Femur (tissue), 1 donor: ENCODE measurements around the gene SUV39H2.
A peak's percentile ranks its signal among the peaks of the same experiment; 100 is the strongest.
"Not testable (repeated sequence)": the region's sequence is repeated elsewhere in the genome, so short reads cannot be mapped to it uniquely, and the experiment has no call there.

Experiments
- DNase-seq: peaks from one replicate; pipeline ENCODE4 v3.0.0-alpha.2; 2017

Gene SUV39H2

DNA sequence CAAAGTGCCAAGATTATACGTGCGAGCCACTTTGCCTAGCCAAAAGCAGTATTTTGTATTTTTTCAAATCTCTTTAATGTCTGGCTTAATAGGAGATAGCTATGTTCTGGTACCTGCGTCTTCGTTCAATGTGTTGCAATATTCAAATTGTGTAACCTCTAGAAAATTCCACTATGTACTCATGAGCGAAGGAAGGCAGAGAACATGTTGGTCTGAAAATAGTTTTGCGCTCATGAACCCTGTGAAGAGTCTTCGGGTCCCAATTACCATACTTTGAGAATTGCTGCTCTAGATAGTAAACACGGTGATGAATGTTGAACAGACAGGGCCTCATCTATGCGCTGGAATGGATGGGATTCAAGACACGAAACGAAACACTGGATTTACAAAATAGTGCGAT is 2.7 kb upstream of the SUV39H2 start:
- no peak for DNase-seq

DNA sequence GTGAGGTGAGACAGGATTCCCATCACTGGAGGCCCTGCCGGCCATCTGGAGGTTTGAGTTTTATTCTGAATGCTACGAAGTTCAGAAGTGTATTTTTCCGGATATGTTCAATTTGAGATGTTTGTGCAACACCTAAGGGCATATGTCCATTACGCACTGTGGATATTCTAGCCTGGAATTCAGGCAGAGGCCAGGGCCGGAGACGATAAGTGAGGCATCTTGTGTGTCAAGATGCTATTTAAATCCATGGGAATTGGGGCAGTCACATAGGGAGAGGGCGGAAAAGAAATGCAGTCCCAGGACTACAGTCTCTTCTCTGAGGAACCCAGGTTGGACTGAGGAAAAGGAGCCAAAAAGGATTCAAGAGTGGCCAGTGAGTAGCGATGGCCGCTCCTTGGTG is 1.9 kb upstream of the SUV39H2 start:
- no peak for DNase-seq

DNA sequence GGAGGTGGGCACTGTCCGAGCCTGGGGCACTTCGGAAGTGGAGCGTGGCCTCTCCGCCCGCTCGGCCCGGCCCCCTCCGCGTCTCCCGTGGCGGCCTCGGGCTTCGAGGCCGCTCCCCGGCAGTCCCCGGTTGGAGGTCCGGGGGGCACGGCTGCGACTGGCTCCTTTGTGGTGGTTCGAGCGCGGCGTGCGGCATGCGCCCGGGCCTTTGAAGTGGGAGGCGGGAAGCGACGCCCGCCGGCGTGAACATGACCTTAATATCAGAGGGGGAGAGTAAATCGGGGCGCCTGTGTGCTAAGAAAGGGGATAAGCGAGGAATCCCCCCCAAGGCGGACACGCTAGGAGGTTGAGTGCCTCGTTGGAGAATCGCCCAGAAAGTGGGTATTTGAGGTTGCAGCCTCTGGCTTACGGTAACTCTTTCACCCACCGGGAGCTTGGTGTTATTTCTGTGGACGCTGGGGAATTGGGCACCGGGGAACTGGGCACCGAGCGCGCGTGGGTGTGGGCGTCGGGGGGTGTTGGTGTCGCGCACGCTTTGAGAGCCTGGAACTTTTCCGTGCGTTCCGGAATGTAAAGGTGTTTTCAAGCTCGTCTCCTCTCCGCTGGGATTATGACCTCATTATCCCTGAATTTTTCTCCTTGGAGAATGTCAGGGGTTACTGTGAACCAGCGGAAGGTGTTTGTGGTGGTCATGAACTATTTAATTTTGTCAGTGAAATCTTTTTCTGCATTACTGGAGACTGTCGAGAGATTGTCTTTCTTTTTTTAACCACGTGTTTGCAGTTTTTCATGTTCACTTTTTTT is 660 bp downstream of the SUV39H2 start:
- peak; percentile 53 for DNase-seq

DNA sequence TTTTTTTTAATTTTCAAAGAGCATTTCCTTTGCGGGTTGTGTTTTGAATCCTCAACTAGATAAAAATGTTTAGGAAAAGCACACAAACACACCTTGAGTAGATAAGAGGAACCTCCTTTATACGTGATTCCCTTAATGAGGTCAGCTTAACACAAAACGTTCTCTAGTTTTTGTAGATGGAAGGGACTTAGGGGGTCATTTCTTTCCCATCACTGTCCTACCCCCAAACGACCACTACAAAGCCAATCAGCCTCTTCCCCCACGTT is 1.2 kb downstream of the SUV39H2 start:
- DNase-seq: no peak

DNA sequence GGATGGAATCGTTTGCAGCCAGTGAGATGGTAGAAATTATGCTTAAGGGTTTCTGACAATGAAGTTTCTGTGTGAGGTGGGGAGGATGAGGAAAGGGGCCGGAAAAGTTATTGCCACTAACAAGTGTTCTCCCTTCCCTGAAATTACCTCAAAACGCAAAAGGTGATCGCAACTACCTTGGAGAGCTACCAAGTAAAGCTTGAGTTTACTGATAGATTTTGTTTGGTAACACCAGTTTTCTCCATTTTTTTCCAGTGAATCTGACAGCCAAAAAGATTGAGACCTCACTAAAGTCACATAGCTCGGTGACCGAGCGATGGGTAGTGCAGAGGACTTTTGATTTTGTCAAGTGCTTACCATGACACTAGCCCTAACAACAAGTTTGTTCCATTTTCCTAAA is 1.6 kb downstream of the SUV39H2 start:
- no peak for DNase-seq

DNA sequence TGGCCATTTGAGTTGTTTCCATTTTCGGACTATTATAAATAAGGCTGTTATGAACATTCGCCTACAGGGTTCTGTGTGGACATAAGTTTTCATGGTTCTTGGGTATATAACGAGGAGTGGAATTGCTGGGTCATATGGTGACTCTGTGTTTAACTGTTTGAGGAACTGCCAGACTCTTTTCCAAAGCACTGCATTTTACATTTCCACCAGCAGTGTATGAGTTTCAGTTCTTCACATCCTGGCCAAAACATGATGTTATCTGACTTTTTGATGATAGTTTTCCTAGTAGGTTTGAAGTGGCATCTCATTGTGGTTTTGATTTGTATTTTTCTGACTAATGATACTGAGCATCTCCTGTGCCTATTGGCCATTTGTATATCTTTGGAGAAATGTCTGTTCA is 5.4 kb downstream of the SUV39H2 start:
- DNase-seq: no peak

DNA sequence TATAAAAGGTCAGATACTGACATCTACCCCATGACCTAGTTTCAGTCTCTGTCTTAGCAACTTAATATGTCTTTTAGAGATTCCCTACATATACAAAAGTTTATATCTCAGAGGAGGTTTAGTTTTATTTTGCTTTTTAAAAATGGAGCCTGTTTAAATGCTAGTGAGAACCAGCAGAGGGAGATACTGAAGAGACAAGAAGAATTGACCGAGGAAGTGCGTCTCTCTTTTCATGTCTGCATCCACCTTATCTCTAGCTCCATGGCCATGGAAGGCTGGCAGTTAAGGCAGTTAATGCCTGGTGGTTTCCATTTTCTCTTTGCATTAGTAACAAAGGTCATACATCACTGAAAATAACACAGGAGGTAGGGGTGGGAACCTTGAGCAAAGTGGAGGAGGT is 10.7 kb downstream of the SUV39H2 start:
- DNase-seq: no peak

DNA sequence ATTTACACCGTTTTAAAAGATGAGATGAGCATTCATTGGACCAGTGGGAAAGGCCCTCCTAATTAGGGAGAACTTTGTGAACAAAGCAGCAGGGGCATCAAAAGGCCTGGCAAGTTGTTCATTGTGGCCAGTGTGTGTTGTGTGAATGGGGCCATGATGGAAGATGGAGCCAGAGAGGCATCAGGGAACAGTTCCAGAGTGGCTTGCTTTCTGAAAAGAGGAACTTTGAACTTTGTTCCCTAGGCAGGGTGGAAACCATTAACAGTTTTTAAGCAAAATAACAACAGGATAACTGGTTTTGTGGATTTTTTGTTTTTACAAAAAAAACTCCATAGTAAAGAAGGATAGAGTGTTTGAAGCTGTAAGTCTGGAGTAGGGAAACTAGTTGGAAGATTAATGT is 12.5 kb downstream of the SUV39H2 start:
- no peak for DNase-seq

DNA sequence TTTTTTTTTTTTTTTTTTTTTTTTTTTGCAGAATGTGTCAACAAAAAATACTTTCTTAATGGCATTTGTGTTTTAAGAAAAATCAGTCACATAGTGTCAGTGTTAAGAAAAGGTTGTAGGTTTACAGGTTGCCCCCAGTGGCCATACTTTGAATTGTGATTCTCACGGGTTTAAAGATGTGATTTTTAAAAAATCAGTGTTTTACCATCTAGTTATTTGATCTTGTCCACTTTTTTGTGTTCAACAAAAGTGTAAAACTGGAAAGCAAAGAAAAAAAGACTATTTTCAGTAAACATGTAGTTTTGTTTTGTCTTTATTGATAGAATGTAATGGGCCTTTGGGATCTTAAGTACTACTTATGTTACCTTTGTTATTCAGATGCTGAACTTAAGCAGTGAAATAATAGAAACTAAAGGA is 25.7 kb downstream of the SUV39H2 start:
- no peak for DNase-seq

DNA sequence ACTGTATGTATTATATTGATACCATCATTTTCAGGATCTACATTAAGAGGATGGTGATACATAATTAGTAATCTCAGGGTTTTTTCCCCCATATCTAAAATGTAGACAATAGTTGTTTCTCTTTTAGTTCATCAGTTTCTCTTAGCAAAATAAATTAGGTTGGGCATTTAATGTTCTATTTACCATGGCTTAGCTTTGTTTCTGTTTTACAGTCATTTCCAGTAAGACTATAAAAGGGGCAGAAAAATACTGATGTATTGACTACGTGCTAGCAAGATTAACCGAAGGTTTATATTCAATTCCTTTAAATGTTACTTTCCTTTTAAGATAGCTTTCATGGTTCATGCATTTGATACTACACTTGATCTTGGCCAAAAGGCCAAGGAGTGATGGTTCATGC is 26.2 kb downstream of the SUV39H2 start:
- no peak for DNase-seq

DNA sequence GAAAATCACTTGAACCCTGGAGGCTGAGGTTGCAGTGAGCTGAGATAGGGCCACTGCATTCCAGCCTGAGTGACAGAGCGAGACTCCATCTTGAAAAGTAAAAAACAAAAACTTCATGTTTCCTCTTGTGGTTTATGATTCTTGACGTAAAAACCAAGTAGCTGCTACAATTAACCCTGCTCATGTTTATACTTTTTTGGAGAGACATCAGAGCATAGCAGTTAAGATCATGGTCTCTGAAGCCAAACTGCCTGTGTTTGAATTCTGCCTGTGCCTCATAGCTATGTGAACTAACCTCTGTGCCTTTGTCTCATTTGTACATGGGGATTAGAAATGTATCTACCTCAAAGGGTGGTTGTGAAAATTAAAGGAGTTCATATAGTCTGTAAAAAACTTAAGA is 27.2 kb downstream of the SUV39H2 start:
- no peak for DNase-seq

DNA sequence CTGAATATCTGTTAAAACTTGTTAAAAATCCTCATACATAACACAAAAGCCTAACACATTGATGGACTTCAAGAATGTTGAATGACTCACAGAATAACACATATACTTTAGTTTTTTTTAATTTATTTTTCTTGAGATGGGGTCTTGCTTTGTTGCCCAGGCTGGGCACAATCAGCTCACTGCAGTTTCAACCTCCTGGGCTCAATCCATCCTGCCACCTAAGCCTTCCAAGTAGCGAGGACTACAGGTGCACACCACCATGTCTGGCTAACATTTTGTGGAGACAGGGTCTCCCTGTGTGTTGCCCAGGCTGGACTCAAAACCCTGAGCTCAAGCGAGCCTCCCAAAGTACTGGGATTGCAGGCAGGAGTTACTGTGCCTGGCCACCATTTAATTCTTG is 28.1 kb downstream of the SUV39H2 start:
- no peak for DNase-seq

DNA sequence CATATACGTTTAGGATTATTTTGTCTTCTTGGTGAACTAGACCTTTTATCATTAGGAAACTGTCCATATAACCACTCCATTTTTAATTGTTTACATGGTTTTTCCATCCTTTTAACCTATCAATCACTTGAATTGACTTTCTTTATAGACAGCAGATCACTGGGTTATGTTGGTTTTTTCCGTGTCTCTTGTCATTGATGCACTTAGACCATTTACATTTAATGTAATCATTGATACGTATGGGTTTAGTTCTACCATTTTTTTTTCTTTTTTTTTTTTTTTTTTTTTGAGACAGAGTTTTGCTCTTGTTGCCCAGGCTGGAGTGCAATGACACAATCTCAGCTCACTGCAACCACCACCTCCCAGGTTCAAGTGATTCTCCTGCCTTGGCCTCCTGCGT is 28.9 kb downstream of the SUV39H2 start:
- DNase-seq: not testable (repeated sequence)

DNA sequence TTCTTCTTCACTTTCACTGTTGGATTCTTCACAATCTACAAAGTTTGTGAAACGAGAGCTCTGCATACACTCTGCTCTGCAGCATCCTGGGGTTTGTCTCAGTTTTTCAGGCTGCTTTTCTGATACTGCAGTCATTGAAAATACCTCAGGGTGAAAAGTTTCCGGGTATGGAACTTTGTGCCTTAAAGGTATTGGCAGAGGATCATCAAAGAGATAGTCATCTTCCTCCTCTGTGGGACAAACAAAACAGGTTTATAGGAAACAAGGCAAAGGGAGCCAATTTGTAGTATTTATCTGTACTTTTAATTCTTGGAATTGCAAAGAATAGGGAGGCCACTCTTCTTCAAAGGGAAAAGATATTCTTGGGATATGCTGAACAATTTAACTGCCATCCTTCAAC is 30.4 kb downstream of the SUV39H2 start:
- no peak for DNase-seq

DNA sequence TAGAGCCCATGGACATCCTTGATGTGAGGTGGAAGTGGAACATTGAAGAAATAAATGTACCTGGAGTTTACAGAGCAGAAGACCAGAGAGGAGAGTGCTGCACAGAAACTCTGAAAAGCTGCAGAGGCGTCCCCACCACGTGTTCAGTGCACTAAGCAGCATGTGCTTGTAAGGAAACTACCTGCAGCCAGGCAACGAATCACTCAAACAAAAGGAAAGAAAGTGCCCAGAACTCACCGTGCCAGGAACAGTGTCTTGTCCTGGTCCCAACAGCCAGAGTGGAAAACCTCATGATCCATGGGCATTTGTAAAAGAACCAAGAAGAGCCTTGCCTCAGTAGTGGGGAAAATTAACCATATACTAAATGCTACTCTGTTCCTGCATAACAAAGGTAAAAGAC is 32.3 kb downstream of the SUV39H2 start:
- no peak for DNase-seq

DNA sequence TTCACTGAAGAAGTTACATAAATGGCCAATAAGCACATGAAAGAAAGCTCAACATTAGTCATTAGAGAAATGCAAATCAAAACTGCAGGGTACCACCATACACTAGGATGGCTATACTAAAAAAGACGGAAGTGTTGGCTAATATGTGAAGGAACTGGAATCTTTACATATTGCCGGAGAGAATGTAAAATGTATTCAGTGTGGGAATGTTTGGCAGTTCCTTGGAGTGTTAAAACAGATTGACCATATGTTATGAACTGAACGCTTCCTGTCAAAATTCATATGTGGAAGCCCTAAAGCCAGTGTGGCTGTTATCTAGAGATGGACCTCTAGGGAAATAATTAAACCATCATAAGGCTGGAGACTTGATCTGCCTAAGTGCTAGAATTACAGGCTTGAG is 33.1 kb downstream of the SUV39H2 start:
- no peak for DNase-seq

DNA sequence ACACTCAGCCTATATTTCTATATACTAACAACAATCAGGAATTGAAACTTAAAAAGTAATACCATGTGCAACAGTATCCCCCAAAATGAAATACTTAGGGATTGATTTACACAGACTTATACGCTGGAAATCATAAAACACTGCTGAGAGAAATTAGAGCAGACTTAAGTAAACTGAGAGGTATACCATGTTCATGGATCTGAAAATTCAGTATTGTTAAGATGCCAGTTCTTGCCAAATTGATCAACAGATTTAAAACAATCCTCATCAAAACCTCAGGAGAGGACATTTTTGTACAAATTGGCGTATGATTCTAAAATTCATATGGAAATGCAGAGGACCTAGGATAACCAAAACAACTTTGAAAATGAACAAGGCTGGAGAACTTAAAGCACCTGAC is 37.9 kb downstream of the SUV39H2 start:
- no peak for DNase-seq

DNA sequence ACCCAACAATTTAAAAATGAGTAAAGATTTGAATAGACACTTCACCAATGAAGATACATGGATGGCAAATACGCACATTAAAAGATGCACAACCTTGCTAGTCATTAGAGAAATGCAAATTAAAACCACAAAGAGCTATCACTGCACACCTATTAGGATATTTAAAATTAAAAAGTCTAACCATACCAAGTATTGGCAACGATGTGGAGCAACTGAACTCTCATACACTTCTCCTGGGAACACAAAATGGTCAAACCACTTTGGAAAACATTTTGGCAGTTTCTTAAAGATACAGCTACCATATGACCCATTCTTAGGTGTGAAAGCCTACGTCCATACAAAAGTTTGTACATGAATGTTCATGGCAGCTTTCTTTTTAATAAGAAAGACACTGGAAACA is 39.2 kb downstream of the SUV39H2 start:
- DNase-seq: no peak

DNA sequence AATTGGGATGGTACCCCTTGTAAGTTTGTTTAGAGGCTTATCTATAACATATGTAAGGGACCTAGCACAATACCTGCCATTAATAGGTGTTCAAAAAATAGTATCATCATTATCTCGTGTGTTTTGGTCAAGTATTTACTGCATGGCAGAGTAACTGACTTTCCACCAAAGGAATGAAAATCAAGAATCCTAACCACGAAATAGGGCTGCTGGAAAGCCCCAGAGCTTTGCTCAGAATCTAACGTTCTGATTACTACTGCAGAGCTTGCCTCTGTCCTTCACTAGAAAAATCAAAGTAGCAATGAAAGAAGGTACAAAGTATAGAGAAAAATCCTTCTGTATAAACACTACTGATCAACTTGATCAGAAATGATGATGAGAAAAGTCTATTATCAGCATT is 40.3 kb downstream of the SUV39H2 start:
- no peak for DNase-seq

DNA sequence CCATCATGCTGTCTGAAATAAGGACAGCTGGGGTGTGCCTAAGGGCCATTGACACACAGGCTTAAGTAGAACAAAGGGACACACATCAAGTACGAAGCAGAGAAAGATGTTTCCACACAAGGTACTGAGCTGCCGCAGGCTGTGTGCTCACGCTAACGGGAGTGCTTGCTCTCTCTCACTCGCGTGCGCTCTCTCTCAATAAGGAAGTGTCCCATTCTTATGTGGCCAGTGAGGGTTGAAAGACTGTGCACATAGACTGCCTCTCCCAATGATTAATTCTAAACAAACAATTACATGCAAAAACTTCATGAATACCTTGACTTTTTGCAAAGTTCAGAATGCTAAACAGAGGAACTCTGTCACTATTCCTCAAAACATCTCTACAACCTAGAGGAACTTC is 45.3 kb downstream of the SUV39H2 start:
- DNase-seq: no peak

DNA sequence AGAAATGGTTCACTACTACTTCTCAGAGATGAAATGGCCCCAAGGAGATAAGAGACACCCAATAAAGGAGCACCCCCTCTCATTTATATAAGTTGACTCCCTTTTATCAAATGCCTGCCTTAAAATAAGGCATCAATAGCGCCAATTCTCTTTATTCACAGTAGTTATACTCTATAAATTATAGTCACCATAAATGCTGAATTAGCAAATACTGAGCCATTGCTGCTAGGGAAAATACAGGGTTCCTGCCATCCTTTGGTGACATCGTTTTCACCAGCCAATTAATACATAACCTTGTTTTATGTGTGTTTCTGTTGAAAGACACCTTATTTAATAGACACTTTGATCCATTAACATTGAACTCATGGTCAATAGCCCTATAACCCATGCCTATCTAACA is 46.6 kb downstream of the SUV39H2 start:
- DNase-seq: no peak

DNA sequence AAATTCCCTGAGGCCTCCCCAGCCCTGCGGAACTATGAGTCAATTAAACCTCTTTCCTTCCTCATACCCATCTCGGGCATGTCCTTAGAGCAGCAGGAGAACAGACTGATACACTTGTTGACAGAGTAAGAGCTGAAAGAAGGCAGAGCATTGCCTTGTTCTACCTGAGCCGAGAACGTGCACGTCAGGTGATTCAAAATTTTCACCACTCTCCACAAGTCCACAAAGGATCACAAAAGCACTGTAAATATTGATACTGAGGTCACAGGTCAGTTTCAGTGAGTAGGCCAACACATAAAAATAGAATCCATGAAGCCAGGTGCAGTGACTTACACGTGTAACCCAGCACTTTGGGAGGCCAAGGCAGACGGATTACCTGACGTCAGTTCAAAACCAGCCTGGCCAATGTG is 47.4 kb downstream of the SUV39H2 start:
- DNase-seq: no peak

DNA sequence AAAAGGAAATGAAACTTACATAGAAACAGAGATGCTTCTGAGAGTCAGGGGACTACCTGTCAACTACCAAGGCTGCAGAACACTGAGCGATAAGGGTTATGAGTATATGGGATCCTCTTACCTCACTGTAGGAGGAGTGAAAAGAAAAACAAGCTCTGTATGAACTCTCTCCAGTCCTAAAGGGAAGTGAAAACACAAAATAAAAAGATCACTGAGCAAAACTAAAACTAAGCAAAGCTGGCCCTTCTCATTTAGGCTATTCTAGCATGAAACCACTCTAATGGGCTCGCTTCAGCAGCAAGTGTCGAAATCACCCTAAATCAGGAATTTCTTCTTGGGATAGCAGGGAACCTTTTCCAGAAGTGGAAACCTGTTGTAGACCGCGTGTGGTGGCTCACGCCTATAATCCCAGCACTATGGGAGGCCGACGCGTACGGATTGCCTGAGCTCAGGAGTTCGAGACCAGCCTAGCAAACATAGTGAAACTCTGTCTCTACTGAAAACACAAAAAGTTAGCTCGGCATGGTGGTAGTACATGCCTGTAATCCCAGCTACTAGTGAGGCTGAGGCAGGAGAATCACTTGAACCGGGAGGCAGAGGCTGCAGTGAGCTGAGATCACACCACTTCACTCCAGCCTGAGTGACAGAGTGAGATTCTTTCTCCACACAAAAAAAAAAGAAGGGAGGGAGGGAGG is 48.2 kb downstream of the SUV39H2 start:
- no peak for DNase-seq

DNA sequence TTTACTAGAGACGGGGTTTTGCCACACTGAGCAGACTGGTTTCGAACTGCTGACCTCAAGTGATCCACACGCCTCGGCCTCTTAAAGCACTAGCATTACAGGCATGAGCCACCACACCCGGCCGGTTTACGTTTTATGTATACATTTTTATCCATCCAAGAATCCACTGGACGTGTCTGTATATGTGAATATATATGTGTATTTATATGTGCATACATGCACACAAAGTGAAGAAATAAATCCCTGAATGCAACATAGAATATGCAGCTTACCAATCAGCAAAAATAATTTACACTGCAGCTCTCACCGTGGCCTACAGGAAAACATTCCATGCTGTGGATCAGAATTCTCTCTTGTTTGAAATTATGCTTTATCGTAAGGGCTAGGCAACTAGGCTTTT is 51.9 kb downstream of the SUV39H2 start:
- no peak for DNase-seq

DNA sequence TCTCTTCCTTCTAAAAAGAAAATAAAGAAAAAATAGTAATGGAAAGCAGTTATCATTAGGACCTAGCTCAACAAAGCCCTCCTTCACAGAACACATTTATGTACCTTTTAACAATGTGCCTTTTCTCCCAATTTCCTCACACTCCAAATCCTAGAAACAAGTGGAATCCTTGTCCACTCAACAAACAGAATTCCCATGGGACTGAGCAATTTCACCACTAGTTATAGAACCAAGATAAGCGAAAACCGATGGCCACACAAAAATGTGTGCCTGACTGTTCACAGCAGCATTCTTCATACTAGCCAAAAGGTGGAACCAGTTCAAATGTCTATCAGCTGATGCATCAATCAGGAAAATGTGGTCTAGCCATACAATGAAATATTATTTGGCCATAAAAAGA is 57.9 kb downstream of the SUV39H2 start:
- no peak for DNase-seq
